ENCODE measurements around the gene MGAT4B. TPM values are rescaled to one million over a fixed set of nuclear protein-coding genes. Genes with fewer than 3 reads are reported as not detected.

MGAT4B gene
- total RNA-seq, 1 donor from 2014 or later: 198 TPM

GRCh38 chr5:179829732-179830435, 23.2 kb upstream of the MGAT4B start:
- Mint-ChIP-seq H3K27me3 (ENCODE audit: unreplicated experiment) (no peaks in the 10 kb centered on the region), H3K36me3 (ENCODE audit: unreplicated experiment) (peaks cover 74% of the 10 kb centered on the region), H3K4me3 (ENCODE audit: unreplicated experiment) (no peak overlapping the region), H3K9me3 (ENCODE audit: unreplicated experiment) (no peaks in the 10 kb centered on the region), H3K4me1 (ENCODE audit: unreplicated experiment) (peaks cover 18% of the 10 kb centered on the region), H3K27ac (ENCODE audit: unreplicated experiment) (peak overlapping the region; percentile 3)
- no peak for DNase-seq (ENCODE audit: extremely low spot score, unreplicated experiment)
- no peak for TF ChIP-seq CTCF (IDR thresholded peaks at IDR 0.05)

- peaks cover 23% of the 10 kb centered on the region for H3K4me1 Mint-ChIP-seq (ENCODE audit: unreplicated experiment)
- H3K36me3 Mint-ChIP-seq (ENCODE audit: unreplicated experiment): peaks cover 81% of the 10 kb centered on the region
- no peak overlapping the region for H3K4me3 Mint-ChIP-seq (ENCODE audit: unreplicated experiment)
- no peak for TF ChIP-seq CTCF (IDR thresholded peaks at IDR 0.05)
- H3K9me3 Mint-ChIP-seq (ENCODE audit: unreplicated experiment): no peaks in the 10 kb centered on the region
- no peak for DNase-seq (ENCODE audit: extremely low spot score, unreplicated experiment)
- H3K27ac Mint-ChIP-seq (ENCODE audit: unreplicated experiment): no peak overlapping the region
- no peaks in the 10 kb centered on the region for H3K27me3 Mint-ChIP-seq (ENCODE audit: unreplicated experiment)
Measured at GRCh38 chr5:179828756-179829421, 22.2 kb upstream of the MGAT4B start.

GRCh38 chr5:179827680-179828079, 21.0 kb upstream of the MGAT4B start:
- H3K36me3 Mint-ChIP-seq (ENCODE audit: unreplicated experiment): peaks cover 79% of the 10 kb centered on the region
- no peak for TF ChIP-seq CTCF (IDR thresholded peaks at IDR 0.05)
- H3K27ac Mint-ChIP-seq (ENCODE audit: unreplicated experiment): peak overlapping the region; percentile 34
- no peaks in the 10 kb centered on the region for H3K27me3 Mint-ChIP-seq (ENCODE audit: unreplicated experiment)
- peaks cover 32% of the 10 kb centered on the region for H3K4me1 Mint-ChIP-seq (ENCODE audit: unreplicated experiment)
- H3K4me3 Mint-ChIP-seq (ENCODE audit: unreplicated experiment): no peak overlapping the region
- no peaks in the 10 kb centered on the region for H3K9me3 Mint-ChIP-seq (ENCODE audit: unreplicated experiment)
- no peak for DNase-seq (ENCODE audit: extremely low spot score, unreplicated experiment)

GRCh38 chr5:179825655-179826182, 19.1 kb upstream of the MGAT4B start:
- Mint-ChIP-seq H3K27ac (ENCODE audit: unreplicated experiment) (no peak overlapping the region), H3K27me3 (ENCODE audit: unreplicated experiment) (no peaks in the 10 kb centered on the region), H3K4me1 (ENCODE audit: unreplicated experiment) (peaks cover 37% of the 10 kb centered on the region), H3K9me3 (ENCODE audit: unreplicated experiment) (no peaks in the 10 kb centered on the region), H3K4me3 (ENCODE audit: unreplicated experiment) (no peak overlapping the region), H3K36me3 (ENCODE audit: unreplicated experiment) (peaks cover 67% of the 10 kb centered on the region)
- no peak for DNase-seq (ENCODE audit: extremely low spot score, unreplicated experiment)
- no peak for TF ChIP-seq CTCF (IDR thresholded peaks at IDR 0.05)

- no peaks in the 10 kb centered on the region for H3K27me3 Mint-ChIP-seq (ENCODE audit: unreplicated experiment)
- no peak for DNase-seq (ENCODE audit: extremely low spot score, unreplicated experiment)
- H3K9me3 Mint-ChIP-seq (ENCODE audit: unreplicated experiment): no peaks in the 10 kb centered on the region
- peaks cover 60% of the 10 kb centered on the region for H3K36me3 Mint-ChIP-seq (ENCODE audit: unreplicated experiment)
- no peak for TF ChIP-seq CTCF (IDR thresholded peaks at IDR 0.05)
- no peak overlapping the region for H3K27ac Mint-ChIP-seq (ENCODE audit: unreplicated experiment)
- H3K4me3 Mint-ChIP-seq (ENCODE audit: unreplicated experiment): peak overlapping the region; percentile 16
- H3K4me1 Mint-ChIP-seq (ENCODE audit: unreplicated experiment): peaks cover 43% of the 10 kb centered on the region
Measured at GRCh38 chr5:179824745-179825112, 18.1 kb upstream of the MGAT4B start.

All from osteocyte (in vitro differentiated cells).